Measurements from ENCODE around the gene APOO.

DNA sequence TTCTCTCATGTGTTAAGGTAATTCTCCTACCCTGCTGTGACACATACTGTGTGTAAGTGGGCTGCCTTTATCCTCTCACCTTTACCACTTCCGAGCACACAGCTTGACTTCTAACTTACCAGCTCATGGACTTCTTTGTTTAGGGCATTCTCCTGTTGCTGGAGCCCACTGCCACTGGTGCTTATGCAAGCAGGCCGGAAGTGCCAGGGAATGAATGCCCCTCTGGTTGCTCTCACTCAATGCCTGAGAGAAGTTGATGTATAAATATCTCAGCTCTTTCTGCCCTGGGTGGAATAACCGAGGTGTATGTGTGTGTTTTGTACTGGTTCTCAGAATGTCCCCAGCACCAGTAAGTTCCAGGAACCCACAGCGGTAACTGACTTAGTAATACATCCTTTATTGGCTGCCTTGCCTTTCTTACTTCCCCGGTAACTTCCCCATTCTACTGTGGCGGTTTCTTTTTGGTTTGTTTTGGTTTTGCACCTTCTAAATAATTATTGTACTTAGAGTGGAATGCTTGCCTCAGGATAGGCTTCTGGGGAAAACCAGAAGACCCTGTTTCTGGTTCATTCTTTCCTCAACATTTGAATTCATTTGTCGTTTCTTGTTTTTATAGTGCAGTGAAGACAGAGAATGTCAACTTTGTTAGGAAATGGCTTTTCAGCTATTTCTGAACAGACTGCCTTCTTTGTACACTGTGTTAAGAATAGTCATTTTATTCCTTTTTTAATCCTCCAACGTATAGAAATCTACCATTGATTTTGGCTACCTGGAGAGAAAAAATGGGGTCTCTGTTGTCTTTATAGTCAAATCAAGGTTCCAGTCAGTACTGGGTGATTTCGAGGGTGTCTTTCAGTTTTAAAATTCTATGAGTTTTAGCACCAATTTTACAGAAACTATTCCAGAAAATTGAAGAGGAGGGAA is 45.5 kb upstream of the APOO start:
- TF ChIP-seq RFX5 (IDR thresholded peaks at IDR 0.05; ENCODE audit: low read depth, low read length) (no peak), PHF20 (CRISPR knock-in tag; IDR thresholded peaks at IDR 0.05) (no peak), POLR2A (IDR thresholded peaks at IDR 0.05; ENCODE audit: insufficient read depth in 1 of 2, low read depth in 2 of 2, low read length in 2 of 2) (no peak), EZH2 (conservative IDR thresholded peaks at IDR 0.05; ENCODE audit: low read depth, low read length) (no peak), CHD2 (IDR thresholded peaks at IDR 0.05; ENCODE audit: low read depth, low read length) (no peak), RAD21 (CRISPR knock-in tag; IDR thresholded peaks at IDR 0.05) (no peak), CREM (IDR thresholded peaks at IDR 0.05) (no peak), CREM (CRISPR knock-in tag; IDR thresholded peaks at IDR 0.05) (no peak), MTA3 (CRISPR knock-in tag; IDR thresholded peaks at IDR 0.05) (no peak), RBAK (CRISPR knock-in tag; IDR thresholded peaks at IDR 0.05) (no peak), ZNF329 (CRISPR knock-in tag; IDR thresholded peaks at IDR 0.05; ENCODE audit: low read depth) (no peak), TOPORS (CRISPR knock-in tag; IDR thresholded peaks at IDR 0.05) (no peak), ELF4 (CRISPR knock-in tag; IDR thresholded peaks at IDR 0.05; ENCODE audit: borderline replicate concordance) (no peak)
- TF ChIP-seq, protein P1, sequence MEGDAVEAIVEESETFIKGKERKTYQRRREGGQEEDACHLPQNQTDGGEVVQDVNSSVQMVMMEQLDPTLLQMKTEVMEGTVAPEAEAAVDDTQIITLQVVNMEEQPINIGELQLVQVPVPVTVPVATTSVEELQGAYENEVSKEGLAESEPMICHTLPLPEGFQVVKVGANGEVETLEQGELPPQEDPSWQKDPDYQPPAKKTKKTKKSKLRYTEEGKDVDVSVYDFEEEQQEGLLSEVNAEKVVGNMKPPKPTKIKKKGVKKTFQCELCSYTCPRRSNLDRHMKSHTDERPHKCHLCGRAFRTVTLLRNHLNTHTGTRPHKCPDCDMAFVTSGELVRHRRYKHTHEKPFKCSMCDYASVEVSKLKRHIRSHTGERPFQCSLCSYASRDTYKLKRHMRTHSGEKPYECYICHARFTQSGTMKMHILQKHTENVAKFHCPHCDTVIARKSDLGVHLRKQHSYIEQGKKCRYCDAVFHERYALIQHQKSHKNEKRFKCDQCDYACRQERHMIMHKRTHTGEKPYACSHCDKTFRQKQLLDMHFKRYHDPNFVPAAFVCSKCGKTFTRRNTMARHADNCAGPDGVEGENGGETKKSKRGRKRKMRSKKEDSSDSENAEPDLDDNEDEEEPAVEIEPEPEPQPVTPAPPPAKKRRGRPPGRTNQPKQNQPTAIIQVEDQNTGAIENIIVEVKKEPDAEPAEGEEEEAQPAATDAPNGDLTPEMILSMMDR (CRISPR knock-in tag; IDR thresholded peaks at IDR 0.05): no peak
- TF ChIP-seq, protein P2, sequence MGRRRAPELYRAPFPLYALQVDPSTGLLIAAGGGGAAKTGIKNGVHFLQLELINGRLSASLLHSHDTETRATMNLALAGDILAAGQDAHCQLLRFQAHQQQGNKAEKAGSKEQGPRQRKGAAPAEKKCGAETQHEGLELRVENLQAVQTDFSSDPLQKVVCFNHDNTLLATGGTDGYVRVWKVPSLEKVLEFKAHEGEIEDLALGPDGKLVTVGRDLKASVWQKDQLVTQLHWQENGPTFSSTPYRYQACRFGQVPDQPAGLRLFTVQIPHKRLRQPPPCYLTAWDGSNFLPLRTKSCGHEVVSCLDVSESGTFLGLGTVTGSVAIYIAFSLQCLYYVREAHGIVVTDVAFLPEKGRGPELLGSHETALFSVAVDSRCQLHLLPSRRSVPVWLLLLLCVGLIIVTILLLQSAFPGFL (CRISPR knock-in tag; IDR thresholded peaks at IDR 0.05): no peak
